GM23338 (cell line): Measurements from ENCODE around the gene INS. TPM values are rescaled to one million over a fixed set of nuclear protein-coding genes. Genes with fewer than 3 reads are reported as not detected.

ENCODE experiments used
- ATAC-seq: fragments of 200-7000 bp; cut with Tn5 transposase; 3 replicates; pipeline ENCODE4 v1.9.1; 2020
- DNase-seq: peaks from one replicate; pipeline ENCODE4 v3.0.0-alpha.2; 2015; ENCODE audit warnings: low spot score
- H2AFZ ChIP-seq: fragments of 200-600 bp; sonication (generic); 2 replicates; pipeline ENCODE4 v1.8.0; 2016; ENCODE audit warnings: antibody characterized with exemption, mild to moderate bottlenecking, moderate library complexity
- H3F3A ChIP-seq: fragments of 200-600 bp; sonication (generic); replicated peaks from 2 replicates; pipeline ENCODE4 v1.8.0; 2017; ENCODE audit warnings: antibody characterized with exemption, mixed run types, low read depth
- H3K27ac ChIP-seq: fragments of 200-600 bp; sonication (generic); 2 replicates; pipeline ENCODE4 v1.6.1; 2016; ENCODE audit warnings: low read depth
- H3K27me3 ChIP-seq: fragments of 200-600 bp; sonication (generic); 2 replicates; pipeline ENCODE4 v1.8.0; 2016; ENCODE audit warnings: mild to moderate bottlenecking, mixed run types, moderate library complexity; ENCODE audit not compliant: insufficient read depth
- H3K36me3 ChIP-seq: fragments of 200-600 bp; sonication (generic); 2 replicates; pipeline ENCODE4 v1.8.0; 2016; ENCODE audit warnings: mild to moderate bottlenecking; ENCODE audit not compliant: insufficient read depth
- H3K4me1 ChIP-seq: fragments of 200-600 bp; sonication (generic); 2 replicates; pipeline ENCODE4 v1.8.0; 2016; ENCODE audit warnings: mild to moderate bottlenecking, moderate library complexity; ENCODE audit not compliant: insufficient read depth
- H3K4me2 ChIP-seq: fragments of 200-600 bp; sonication (generic); 2 replicates; pipeline ENCODE4 v1.7.1; 2017; ENCODE audit warnings: mixed run types
- H3K4me3 ChIP-seq: fragments of 200-600 bp; sonication (generic); 2 replicates; pipeline ENCODE4 v1.6.1; 2016; ENCODE audit warnings: mixed run types
- H3K79me2 ChIP-seq: fragments of 200-600 bp; sonication (generic); replicated peaks from 2 replicates; pipeline ENCODE4 v1.8.0; 2017; ENCODE audit warnings: mild to moderate bottlenecking; ENCODE audit not compliant: insufficient read depth
- H3K9me2 ChIP-seq: fragments of 200-600 bp; sonication (generic); 2 replicates; pipeline ENCODE4 v1.8.0; 2017; ENCODE audit not compliant: insufficient read depth
- H4K20me1 ChIP-seq: fragments of 200-600 bp; sonication (generic); replicated peaks from 2 replicates; pipeline ENCODE4 v1.8.0; 2017; ENCODE audit warnings: mild to moderate bottlenecking; ENCODE audit not compliant: insufficient read depth
- H3K27ac Mint-ChIP-seq: 2 replicates; pipeline ENCODE4 v1.8.0; 2020; ENCODE audit warnings: inconsistent platforms, mild to moderate bottlenecking, moderate library complexity, mixed read lengths
- H3K27me3 Mint-ChIP-seq: 3 replicates; pipeline ENCODE4 v1.8.0; 2022; ENCODE audit warnings: low read depth, mild to moderate bottlenecking, moderate library complexity, mixed read lengths, inconsistent platforms; ENCODE audit not compliant: insufficient read depth, poor library complexity
- H3K36me3 Mint-ChIP-seq: 3 replicates; pipeline ENCODE4 v1.8.0; 2021; ENCODE audit warnings: low read depth, mild to moderate bottlenecking, inconsistent platforms, moderate library complexity, mixed read lengths
- H3K4me1 Mint-ChIP-seq: 3 replicates; pipeline ENCODE4 v1.8.0; 2020; ENCODE audit warnings: mild to moderate bottlenecking, inconsistent platforms, mixed read lengths
- H3K4me3 Mint-ChIP-seq: 3 replicates; pipeline ENCODE4 v1.8.0; 2021; ENCODE audit warnings: moderate library complexity, mild to moderate bottlenecking, inconsistent platforms, mixed read lengths
- H3K9me3 Mint-ChIP-seq: 3 replicates; pipeline ENCODE4 v1.8.0; 2020; ENCODE audit warnings: moderate library complexity, mild to moderate bottlenecking, inconsistent platforms, mixed read lengths
- CREB1 ChIP-seq: fragments of 250-450 bp; sonication (Bioruptor Pico); IDR thresholded peaks from 2 replicates; pipeline ENCODE4 v1.5.0; 2020; ENCODE audit warnings: low read depth, mild to moderate bottlenecking, moderate library complexity
- EZH2 ChIP-seq: fragments of 200-600 bp; sonication (generic); IDR thresholded peaks from one replicate; pipeline ENCODE4 v1.8.0; 2017; ENCODE audit warnings: antibody characterized with exemption, mild to moderate bottlenecking, low read depth; ENCODE audit not compliant: unreplicated experiment
- EZH2phosphoT487 ChIP-seq: fragments of 200-600 bp; sonication (generic); IDR thresholded peaks from one replicate; pipeline ENCODE4 v1.8.1; 2018; ENCODE audit warnings: antibody characterized with exemption; ENCODE audit not compliant: unreplicated experiment
- NANOG ChIP-seq: IDR thresholded peaks from 2 replicates; pipeline ENCODE4 v1.6.1; 2016; ENCODE audit warnings: antibody characterized with exemption, borderline replicate concordance
- POLR2AphosphoS5 ChIP-seq: IDR thresholded peaks from 2 replicates; pipeline ENCODE4 v1.6.1; 2016; ENCODE audit warnings: antibody characterized with exemption, low read depth
- polyA plus RNA-seq: library from polyadenylated mRNA; unstranded; fragments of >200 nt; fragmentation: Nextera tagmentation; extraction: Ambion mirVana; gene quantifications from 2 replicates; pipeline ENCODE4 v1.2.1, GENCODE V29; 2016
- total RNA-seq: library from RNA; depleted of rRNA; stranded (reverse); fragments of >200 nt; shearing (Covaris generic); gene quantifications from 2 replicates; pipeline ENCODE4 v1.2.3, GENCODE V29; 2014
- TF ChIP-seq, protein P1 (sequence below), 2 experiments: fragments of 200-600 bp in 1 of 2; sonication (generic) in 1 of 2; conservative IDR thresholded peaks; 2 replicates each; pipeline versions ENCODE4 v1.5.1 to v1.6.1; 2016 to 2017; ENCODE audit warnings: antibody characterized with exemption in 2 of 2, low read depth in 2 of 2, mild to moderate bottlenecking in 2 of 2, moderate library complexity in 1 of 2
- TF ChIP-seq, protein P2 (sequence below): IDR thresholded peaks from one replicate; pipeline ENCODE4 v1.6.1; 2018; ENCODE audit warnings: antibody characterized with exemption; ENCODE audit not compliant: unreplicated experiment

INS gene
- total and polyA plus RNA-seq, 2 experiments from 2014 or later = not detected

DNA sequence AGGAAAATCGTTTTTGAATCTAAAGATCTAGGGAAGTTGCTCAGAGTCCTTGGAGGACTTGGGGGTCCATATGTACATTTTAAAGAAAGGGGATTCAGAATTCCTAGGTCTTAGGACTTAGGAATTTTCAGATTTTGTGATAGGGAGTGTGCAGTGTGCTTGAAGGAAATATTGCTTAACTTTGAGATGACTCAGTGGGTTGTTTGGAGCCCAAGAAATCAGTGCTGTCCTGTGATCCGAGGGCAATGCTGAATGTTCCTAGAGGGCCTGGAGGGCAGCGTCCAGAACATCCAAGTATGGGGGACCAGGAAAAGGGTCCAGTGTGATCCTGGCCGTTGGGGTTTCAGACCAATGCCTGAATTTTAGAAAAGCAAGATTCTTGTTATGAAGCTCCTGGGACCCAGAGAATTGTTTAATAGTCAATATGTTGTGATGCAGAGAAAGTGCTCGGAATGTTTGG, 18.7 kb downstream of the INS start:
- H3K27me3 Mint-ChIP-seq = peaks cover 86% of the 10 kb centered on the region
- H3F3A ChIP-seq = no peaks in the 10 kb centered on the region; the same call in 1 of the 2 replicates
- H3K36me3 ChIP-seq = no peaks in the 10 kb centered on the region
- peaks cover 15% of the 10 kb centered on the region for H4K20me1 ChIP-seq
- no peaks in the 10 kb centered on the region for H3K9me2 ChIP-seq
- H3K27ac ChIP-seq = no peak overlapping the region
- TF ChIP-seq EZH2 = peak; percentile 69
- TF ChIP-seq, protein P1, sequence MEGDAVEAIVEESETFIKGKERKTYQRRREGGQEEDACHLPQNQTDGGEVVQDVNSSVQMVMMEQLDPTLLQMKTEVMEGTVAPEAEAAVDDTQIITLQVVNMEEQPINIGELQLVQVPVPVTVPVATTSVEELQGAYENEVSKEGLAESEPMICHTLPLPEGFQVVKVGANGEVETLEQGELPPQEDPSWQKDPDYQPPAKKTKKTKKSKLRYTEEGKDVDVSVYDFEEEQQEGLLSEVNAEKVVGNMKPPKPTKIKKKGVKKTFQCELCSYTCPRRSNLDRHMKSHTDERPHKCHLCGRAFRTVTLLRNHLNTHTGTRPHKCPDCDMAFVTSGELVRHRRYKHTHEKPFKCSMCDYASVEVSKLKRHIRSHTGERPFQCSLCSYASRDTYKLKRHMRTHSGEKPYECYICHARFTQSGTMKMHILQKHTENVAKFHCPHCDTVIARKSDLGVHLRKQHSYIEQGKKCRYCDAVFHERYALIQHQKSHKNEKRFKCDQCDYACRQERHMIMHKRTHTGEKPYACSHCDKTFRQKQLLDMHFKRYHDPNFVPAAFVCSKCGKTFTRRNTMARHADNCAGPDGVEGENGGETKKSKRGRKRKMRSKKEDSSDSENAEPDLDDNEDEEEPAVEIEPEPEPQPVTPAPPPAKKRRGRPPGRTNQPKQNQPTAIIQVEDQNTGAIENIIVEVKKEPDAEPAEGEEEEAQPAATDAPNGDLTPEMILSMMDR (conservative IDR thresholded peaks at IDR 0.05; ENCODE audit: low read depth in 2 of 2) = no peak
- H3K4me1 Mint-ChIP-seq = peaks cover 9% of the 10 kb centered on the region; the same call in 2 of the 3 replicates
- ATAC-seq (no peak), DNase-seq (no peak)
- no peak overlapping the region for H3K4me3 Mint-ChIP-seq
- H3K4me3 ChIP-seq = no peak overlapping the region
- peaks cover 12% of the 10 kb centered on the region; the same call in 1 of the 2 replicates for H3K4me1 ChIP-seq
- H3K79me2 ChIP-seq = no peaks in the 10 kb centered on the region
- no peaks in the 10 kb centered on the region for H3K36me3 Mint-ChIP-seq
- no peak overlapping the region for H2AFZ ChIP-seq
- no peak overlapping the region for H3K27ac Mint-ChIP-seq
- no peak overlapping the region for H3K4me2 ChIP-seq
- peaks cover 97% of the 10 kb centered on the region for H3K27me3 ChIP-seq
- peaks cover 6% of the 10 kb centered on the region; the same call in 1 of the 3 replicates for H3K9me3 Mint-ChIP-seq

DNA sequence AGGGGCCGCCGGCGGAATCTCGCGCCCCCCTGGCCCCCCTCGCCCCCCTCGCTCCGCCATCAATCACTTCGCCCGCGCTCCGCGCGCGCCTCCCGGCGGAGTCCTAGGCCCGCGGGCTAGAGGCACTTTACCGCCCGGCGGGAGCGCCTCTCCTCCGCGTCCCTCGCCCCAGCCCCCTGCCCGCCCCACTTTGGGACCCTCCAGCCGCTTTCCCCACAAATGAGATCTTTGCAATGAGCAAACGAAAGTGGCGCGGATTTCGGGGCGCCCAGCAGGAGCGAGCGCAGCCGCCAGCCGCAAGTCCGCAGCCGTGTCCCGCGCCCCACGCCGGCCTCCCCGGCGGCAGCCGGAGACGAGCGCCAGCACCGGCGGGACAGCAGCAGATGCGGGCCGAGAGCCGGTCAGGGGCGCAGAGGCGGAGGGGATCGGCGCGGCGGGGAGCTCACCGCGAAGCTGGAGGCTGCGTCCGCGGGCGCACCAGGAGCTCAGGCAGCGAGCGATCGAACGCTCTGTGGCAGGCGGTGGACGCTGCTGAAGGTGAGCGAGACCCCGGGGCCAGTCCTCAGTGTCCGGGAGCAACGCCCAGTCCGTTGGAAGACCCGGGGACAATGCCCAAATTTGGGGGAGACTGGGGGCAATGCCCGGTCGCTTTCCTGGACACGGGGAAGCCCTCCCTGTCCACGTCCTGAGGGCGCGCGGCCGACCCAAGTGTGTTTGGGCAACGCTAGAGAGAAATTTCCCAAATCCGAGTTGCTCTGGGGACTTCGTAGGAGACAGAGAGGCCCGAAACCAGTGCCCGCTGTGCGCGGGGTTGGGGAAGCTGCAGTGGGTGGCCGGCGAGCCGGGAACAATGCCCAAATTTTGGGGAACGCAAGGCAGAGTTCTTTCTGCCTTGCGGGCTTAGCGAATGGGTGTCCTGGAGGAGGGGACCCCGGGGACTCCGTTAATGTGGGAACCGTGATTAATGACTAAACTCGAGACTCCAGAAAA, 20.3 kb downstream of the INS start:
- Mint-ChIP-seq H3K27ac (no peak overlapping the region), H3K9me3 (peaks cover 6% of the 10 kb centered on the region; the same call in 1 of the 3 replicates), H3K36me3 (no peaks in the 10 kb centered on the region), H3K4me1 (peaks cover 11% of the 10 kb centered on the region; the same call in 1 of the 3 replicates), H3K4me3 (peak overlapping the region; percentile 48), H3K27me3 (peaks cover 86% of the 10 kb centered on the region)
- Histone ChIP-seq H3K36me3 (no peaks in the 10 kb centered on the region), H3K4me1 (peaks cover 13% of the 10 kb centered on the region; the same call in 1 of the 2 replicates), H4K20me1 (peaks cover 15% of the 10 kb centered on the region), H2AFZ (no peak overlapping the region; the same call in 1 of the 2 replicates), H3K27me3 (peaks cover 97% of the 10 kb centered on the region), H3K27ac (no peak overlapping the region), H3F3A (no peaks in the 10 kb centered on the region; the same call in 1 of the 2 replicates), H3K9me2 (no peaks in the 10 kb centered on the region), H3K4me3 (peak overlapping the region; percentile 49), H3K79me2 (no peaks in the 10 kb centered on the region), H3K4me2 (peak overlapping the region; percentile 70)
- ATAC-seq = peak; percentile 5
- TF ChIP-seq EZH2 (peak; percentile 90), POLR2AphosphoS5 (no peak), NANOG (no peak), CREB1 (CRISPR knock-in tag) (no peak), EZH2phosphoT487 (peak; percentile 80)
- TF ChIP-seq, protein P1 (conservative IDR thresholded peaks at IDR 0.05; ENCODE audit: low read depth in 2 of 2) = peak in 1 of 2 experiments; percentile 13; a peak in 1 of 4 replicates
- TF ChIP-seq, protein P2, sequence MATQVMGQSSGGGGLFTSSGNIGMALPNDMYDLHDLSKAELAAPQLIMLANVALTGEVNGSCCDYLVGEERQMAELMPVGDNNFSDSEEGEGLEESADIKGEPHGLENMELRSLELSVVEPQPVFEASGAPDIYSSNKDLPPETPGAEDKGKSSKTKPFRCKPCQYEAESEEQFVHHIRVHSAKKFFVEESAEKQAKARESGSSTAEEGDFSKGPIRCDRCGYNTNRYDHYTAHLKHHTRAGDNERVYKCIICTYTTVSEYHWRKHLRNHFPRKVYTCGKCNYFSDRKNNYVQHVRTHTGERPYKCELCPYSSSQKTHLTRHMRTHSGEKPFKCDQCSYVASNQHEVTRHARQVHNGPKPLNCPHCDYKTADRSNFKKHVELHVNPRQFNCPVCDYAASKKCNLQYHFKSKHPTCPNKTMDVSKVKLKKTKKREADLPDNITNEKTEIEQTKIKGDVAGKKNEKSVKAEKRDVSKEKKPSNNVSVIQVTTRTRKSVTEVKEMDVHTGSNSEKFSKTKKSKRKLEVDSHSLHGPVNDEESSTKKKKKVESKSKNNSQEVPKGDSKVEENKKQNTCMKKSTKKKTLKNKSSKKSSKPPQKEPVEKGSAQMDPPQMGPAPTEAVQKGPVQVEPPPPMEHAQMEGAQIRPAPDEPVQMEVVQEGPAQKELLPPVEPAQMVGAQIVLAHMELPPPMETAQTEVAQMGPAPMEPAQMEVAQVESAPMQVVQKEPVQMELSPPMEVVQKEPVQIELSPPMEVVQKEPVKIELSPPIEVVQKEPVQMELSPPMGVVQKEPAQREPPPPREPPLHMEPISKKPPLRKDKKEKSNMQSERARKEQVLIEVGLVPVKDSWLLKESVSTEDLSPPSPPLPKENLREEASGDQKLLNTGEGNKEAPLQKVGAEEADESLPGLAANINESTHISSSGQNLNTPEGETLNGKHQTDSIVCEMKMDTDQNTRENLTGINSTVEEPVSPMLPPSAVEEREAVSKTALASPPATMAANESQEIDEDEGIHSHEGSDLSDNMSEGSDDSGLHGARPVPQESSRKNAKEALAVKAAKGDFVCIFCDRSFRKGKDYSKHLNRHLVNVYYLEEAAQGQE = no peak
- peak; percentile 62 for DNase-seq
